Esophagus muscularis mucosa (tissue), 3 donors: ENCODE measurements around the gene RAD51B.

ENCODE experiments used
- CTCF ChIP-seq, 3 experiments: fragments of 200-600 bp in 2 of 3; fragments of 450-650 bp in 1 of 3; sonication (generic) in 2 of 3; IDR thresholded peaks; one replicate each; pipeline ENCODE4 v1.5.1; 2017 to 2019; ENCODE audit warnings: antibody characterized with exemption in 3 of 3, mild to moderate bottlenecking in 2 of 3, moderate library complexity in 1 of 3
- POLR2A ChIP-seq: fragments of 450-650 bp; IDR thresholded peaks from one replicate; pipeline ENCODE4 v1.6.1; 2017; ENCODE audit warnings: antibody characterized with exemption, moderate library complexity, mild to moderate bottlenecking, low read depth
- POLR2AphosphoS5 ChIP-seq, 2 donors: sonication (generic); formaldehyde crosslinking; IDR thresholded peaks; one replicate each; pipeline ENCODE4 v1.6.1; 2017; ENCODE audit warnings: antibody characterized with exemption in 2 of 2

DNA sequence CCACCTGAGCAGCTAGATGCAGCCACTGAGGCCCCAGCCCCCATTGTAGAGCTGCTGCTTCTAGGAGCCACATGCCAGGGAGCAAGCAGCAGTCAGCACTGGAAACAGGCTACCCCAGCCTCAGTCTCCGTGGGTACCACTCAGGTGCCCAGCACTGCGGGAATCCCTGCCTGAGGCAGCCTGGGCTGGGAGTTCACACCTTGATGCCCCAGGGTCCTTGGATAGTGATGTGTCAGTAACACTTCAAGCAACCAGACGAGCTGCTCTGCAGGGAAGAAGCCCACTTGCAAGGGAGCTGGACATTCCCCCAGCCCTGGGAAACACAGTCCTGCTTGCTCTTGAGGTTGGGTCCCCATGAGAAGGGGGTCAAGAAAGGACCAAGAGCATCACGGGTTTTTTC is 882.6 kb downstream of the RAD51B start:
- no peak for TF ChIP-seq CTCF (IDR thresholded peaks at IDR 0.05)
- TF ChIP-seq POLR2AphosphoS5 (IDR thresholded peaks at IDR 0.05): no peak
- no peak for TF ChIP-seq POLR2A
